PC-3 (cell line): ENCODE results near the gene ACTL10.

Source experiments
- CTCF ChIP-seq: fragments of 300-600 bp; sonication (generic); conservative IDR thresholded peaks from 2 replicates; pipeline ENCODE4 v1.5.1; 2017; ENCODE audit warnings: antibody characterized with exemption, low read depth, mild to moderate bottlenecking, low read length
- EZH2phosphoT487 ChIP-seq: fragments of 300-600 bp; sonication (generic); IDR thresholded peaks from 2 replicates; pipeline ENCODE4 v1.6.1; 2018; ENCODE audit warnings: mild to moderate bottlenecking, antibody characterized with exemption, low read length, borderline replicate concordance

- TF ChIP-seq CTCF, result no peak
- no peak for TF ChIP-seq EZH2phosphoT487
Observed at GRCh38 chr20:33704197-33704924, 37.6 kb downstream of the ACTL10 start.
